B cell (primary cell): ENCODE measurements around the gene ARHGAP26. TPM values are rescaled to one million over a fixed set of nuclear protein-coding genes. Genes with fewer than 3 reads are reported as not detected.

Experiments used
- ATAC-seq: fragments of 200-7000 bp; cut with Tn5 transposase; one replicate; pipeline ENCODE4 v1.10.0; 2021; ENCODE audit warnings: low read depth, mild to moderate bottlenecking, moderate number of reproducible peaks, moderate library complexity
- CTCF ChIA-PET: fragments of 350-600 bp; sonication (Branson Sonifier 250); formaldehyde crosslinking; loops from one replicate; lab custom pipeline; 2021; ENCODE audit warnings: antibody characterized with exemption, inconsistent platforms; lab: Charles Lee
- POLR2A ChIA-PET: fragments of 350-600 bp; sonication (Branson Sonifier 250); formaldehyde crosslinking; loops from one replicate; lab custom pipeline; 2021; ENCODE audit warnings: antibody characterized with exemption; lab: Charles Lee
- DNase-seq: peaks from one replicate; pipeline ENCODE4 v3.0.0; 2013
- H2AFZ ChIP-seq: 2 replicates; pipeline ENCODE4 v1.6.1; 2012; ENCODE audit warnings: mild to moderate bottlenecking, low read depth, low read length; ENCODE audit not compliant: insufficient read depth, poor library complexity, severe bottlenecking
- H3K27ac ChIP-seq, 2 donors: 1 replicate in 1 of 2; 2 replicates in 1 of 2; pipeline ENCODE4 v1.5.1; 2012 to 2013; ENCODE audit warnings: low read length in 2 of 2, mild to moderate bottlenecking in 2 of 2, moderate library complexity in 1 of 2
- H3K27me3 ChIP-seq, 4 experiments: fragments of 200-600 bp in 1 of 4; sonication (generic) in 1 of 4; replicated peaks in 1 of 4; 1 replicate in 2 of 4; 2 replicates in 2 of 4; pipeline versions ENCODE4 v1.6.1 to v1.7.0; 2013 to 2016; ENCODE audit warnings: low read length in 3 of 4, mild to moderate bottlenecking in 2 of 4, mixed read lengths in 1 of 4, moderate library complexity in 1 of 4; ENCODE audit not compliant: insufficient read depth in 4 of 4, control insufficient read depth in 3 of 4; ENCODE audit errors: control extremely low read depth in 1 of 4
- H3K36me3 ChIP-seq, 2 experiments: replicated peaks in 1 of 2; 1 replicate in 1 of 2; 2 replicates in 1 of 2; pipeline versions ENCODE4 v1.6.1 to v1.7.1; 2013; ENCODE audit warnings: low read length in 1 of 2; ENCODE audit not compliant: insufficient read depth in 2 of 2, control insufficient read depth in 1 of 2; ENCODE audit errors: control extremely low read depth in 1 of 2, extremely low read depth in 1 of 2
- H3K4me1 ChIP-seq, 2 donors: fragments of 200-600 bp in 1 of 2; sonication (generic) in 1 of 2; 1 replicate in 1 of 2; 2 replicates in 1 of 2; pipeline versions ENCODE4 v1.5.1 to v1.6.1; 2013 to 2017; ENCODE audit warnings: low read length in 2 of 2; ENCODE audit not compliant: control insufficient read depth in 2 of 2, insufficient read depth in 2 of 2
- H3K4me2 ChIP-seq: replicated peaks from 2 replicates; pipeline ENCODE3; 2012; ENCODE audit warnings: mild to moderate bottlenecking, low read depth, low read length; ENCODE audit not compliant: poor library complexity, severe bottlenecking
- H3K4me3 ChIP-seq, 5 experiments: fragments of 200-600 bp in 1 of 5; sonication (generic) in 1 of 5; 1 replicate in 3 of 5; 2 replicates in 2 of 5; pipeline versions ENCODE4 v1.5.1 to v1.7.0; 2011 to 2016; ENCODE audit warnings: low read length in 4 of 5, mild to moderate bottlenecking in 4 of 5, low read depth in 2 of 5, control low read depth in 1 of 5, moderate library complexity in 1 of 5; ENCODE audit not compliant: insufficient read depth in 1 of 5; ENCODE audit errors: control extremely low read depth in 1 of 5, extremely low read depth in 1 of 5
- H3K79me2 ChIP-seq: fragments of 200-600 bp; sonication (generic); one replicate; pipeline ENCODE4 v1.6.0; 2016; ENCODE audit warnings: low read length; ENCODE audit not compliant: control insufficient read depth, insufficient read depth
- H3K9ac ChIP-seq: fragments of 200-600 bp; sonication (generic); 2 replicates; pipeline ENCODE4 v1.6.1; 2017; ENCODE audit warnings: mild to moderate bottlenecking, low read length, moderate library complexity
- H3K9me3 ChIP-seq, 3 donors: one replicate each; pipeline versions ENCODE4 v1.6.1 to v1.7.1; 2013; ENCODE audit warnings: low read length in 2 of 3; ENCODE audit not compliant: control insufficient read depth in 2 of 3, insufficient read depth in 1 of 3; ENCODE audit errors: control extremely low read depth in 1 of 3
- H4K20me1 ChIP-seq: 2 replicates; pipeline ENCODE4 v1.6.0; 2012; ENCODE audit warnings: mild to moderate bottlenecking, low read length; ENCODE audit not compliant: insufficient read depth, control insufficient read depth, poor library complexity, severe bottlenecking
- H3K27ac Mint-ChIP-seq: one replicate; pipeline ENCODE4 v1.8.0; 2021; ENCODE audit warnings: mixed read lengths
- H3K27me3 Mint-ChIP-seq: one replicate; pipeline ENCODE4 v1.8.0; 2021; ENCODE audit warnings: mixed read lengths
- H3K4me1 Mint-ChIP-seq: one replicate; pipeline ENCODE4 v1.8.0; 2021; ENCODE audit warnings: mixed read lengths
- H3K4me3 Mint-ChIP-seq: one replicate; pipeline ENCODE4 v1.8.0; 2021; ENCODE audit warnings: mixed read lengths
- H3K9me3 Mint-ChIP-seq: one replicate; pipeline ENCODE4 v1.8.0; 2022; ENCODE audit warnings: mixed read lengths; ENCODE audit not compliant: insufficient read depth
- EZH2 ChIP-seq: IDR thresholded peaks from 2 replicates; pipeline ENCODE4 v1.6.1; 2012; ENCODE audit warnings: borderline replicate concordance, low read depth, mild to moderate bottlenecking, moderate library complexity, low read length; ENCODE audit not compliant: insufficient read depth, poor library complexity, severe bottlenecking
- WGBS: methylation state at CpG from one replicate; pipeline ENCODE4 v1.1.5; 2013; ENCODE audit warnings: missing lambda C conversion rate; ENCODE audit not compliant: insufficient coverage; 5-methylcytosine and 5-hydroxymethylcytosine counted together
- intact Hi-C: fragments of 100-400 bp; cut with micrococcal nuclease; formaldehyde crosslinking; loops from one replicate; pipeline ENCODE4 v1.10.0; 2022
- polyA plus RNA-seq: library from polyadenylated mRNA; depleted of rRNA; stranded (reverse); fragments of >200 nt; gene quantifications from 2 replicates; pipeline ENCODE4 v1.2.3, GENCODE V29; 2012
- total RNA-seq, 2 donors: library from RNA; stranded (reverse); fragments of 120-200 nt in 1 of 2; gene quantifications; 1 replicate in 1 of 2; 2 replicates in 1 of 2; pipeline versions ENCODE4 v1.2.3 to v1.2.4, GENCODE V29; 2013 to 2022
- TF ChIP-seq, protein P1 (sequence below): fragments of 200-600 bp; IDR thresholded peaks from one replicate; pipeline ENCODE4 v1.8.0; 2022; ENCODE audit warnings: antibody characterized with exemption, mild to moderate bottlenecking

Gene ARHGAP26
- total and polyA plus RNA-seq, 2 donors (not counting 1 experiment from before 2014, with no cell fraction given) = 1.8 to 22.5 TPM

DNA sequence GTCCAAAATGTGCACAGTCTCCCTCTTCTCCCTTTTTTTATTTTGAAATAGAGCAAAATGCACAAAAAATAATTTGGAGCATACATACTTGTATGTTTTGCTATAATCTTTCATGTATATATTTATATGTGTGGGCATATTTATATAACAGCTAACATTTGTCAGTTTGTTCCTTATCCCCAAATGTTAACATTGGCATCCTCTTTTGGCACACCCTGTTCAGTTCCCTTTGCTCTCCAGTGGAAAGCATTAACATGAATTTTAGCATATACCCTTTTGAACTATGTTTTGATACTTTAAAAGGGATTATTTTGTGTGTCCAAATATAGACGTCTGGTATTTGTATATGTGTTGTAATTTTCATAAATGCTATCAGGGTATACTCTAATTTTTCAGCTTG lies 306.2 kb downstream of the ARHGAP26 start:
- peaks cover 1% of the 10 kb centered on the region for H3K4me1 Mint-ChIP-seq
- Histone ChIP-seq H4K20me1 (no peaks in the 10 kb centered on the region), H3K27me3 (no peaks in the 10 kb centered on the region), H3K36me3 (no peaks in the 10 kb centered on the region), H3K4me3 (no peak overlapping the region), H3K27ac (no peak overlapping the region), H3K79me2 (no peaks in the 10 kb centered on the region), H3K4me2 (no peak overlapping the region), H3K9ac (no peak overlapping the region), H3K9me3 (peaks cover 0 to 4% (median 0%) of the 10 kb centered on the region in 3 donors), H3K4me1 (no peaks in the 10 kb centered on the region), H2AFZ (no peak overlapping the region)
- ChIA-PET CTCF (no interaction called here), POLR2A (no interaction called here)
- intact Hi-C loops = no loop called here
- H3K4me3 Mint-ChIP-seq = no peak overlapping the region
- ATAC-seq (no peak), DNase-seq (no peak)
- peaks cover 4% of the 10 kb centered on the region for H3K9me3 Mint-ChIP-seq
- TF ChIP-seq, protein P1, sequence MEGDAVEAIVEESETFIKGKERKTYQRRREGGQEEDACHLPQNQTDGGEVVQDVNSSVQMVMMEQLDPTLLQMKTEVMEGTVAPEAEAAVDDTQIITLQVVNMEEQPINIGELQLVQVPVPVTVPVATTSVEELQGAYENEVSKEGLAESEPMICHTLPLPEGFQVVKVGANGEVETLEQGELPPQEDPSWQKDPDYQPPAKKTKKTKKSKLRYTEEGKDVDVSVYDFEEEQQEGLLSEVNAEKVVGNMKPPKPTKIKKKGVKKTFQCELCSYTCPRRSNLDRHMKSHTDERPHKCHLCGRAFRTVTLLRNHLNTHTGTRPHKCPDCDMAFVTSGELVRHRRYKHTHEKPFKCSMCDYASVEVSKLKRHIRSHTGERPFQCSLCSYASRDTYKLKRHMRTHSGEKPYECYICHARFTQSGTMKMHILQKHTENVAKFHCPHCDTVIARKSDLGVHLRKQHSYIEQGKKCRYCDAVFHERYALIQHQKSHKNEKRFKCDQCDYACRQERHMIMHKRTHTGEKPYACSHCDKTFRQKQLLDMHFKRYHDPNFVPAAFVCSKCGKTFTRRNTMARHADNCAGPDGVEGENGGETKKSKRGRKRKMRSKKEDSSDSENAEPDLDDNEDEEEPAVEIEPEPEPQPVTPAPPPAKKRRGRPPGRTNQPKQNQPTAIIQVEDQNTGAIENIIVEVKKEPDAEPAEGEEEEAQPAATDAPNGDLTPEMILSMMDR = no peak
- no peak overlapping the region for H3K27ac Mint-ChIP-seq
- WGBS = no CpG with 5 or more reads among the region's 1 CpG
- no peaks in the 10 kb centered on the region for H3K27me3 Mint-ChIP-seq

DNA sequence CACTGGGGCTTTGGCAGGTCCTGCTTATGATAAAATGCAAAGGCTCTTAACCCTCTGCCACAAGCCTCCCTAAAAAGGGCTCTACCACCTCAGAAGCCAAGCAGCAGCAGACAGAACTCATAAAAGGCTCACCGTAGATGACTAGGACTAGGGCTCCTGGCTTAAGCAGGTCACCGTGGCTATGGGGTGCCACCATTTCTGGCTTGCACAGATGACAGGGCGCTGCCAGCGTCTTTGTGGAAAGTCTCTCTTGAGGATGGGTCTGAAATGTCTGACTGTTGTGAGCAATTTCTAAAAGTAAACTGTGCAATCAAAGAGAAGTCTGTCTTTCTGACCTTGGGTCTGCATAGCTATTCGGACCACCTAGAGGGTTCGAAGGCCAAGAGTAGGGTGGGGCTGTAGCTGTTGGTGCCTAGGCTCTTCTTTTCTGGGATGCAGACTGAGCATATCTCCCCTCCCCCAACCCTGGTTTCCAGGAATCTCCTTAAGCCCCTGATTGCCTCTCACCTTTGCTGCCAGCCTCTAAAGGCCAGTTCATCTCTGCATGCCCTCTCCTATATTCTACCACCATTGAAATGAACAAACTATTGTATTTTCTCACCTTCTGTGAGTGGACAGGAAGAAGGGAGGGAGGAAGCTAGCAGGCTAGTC lies 307.4 kb downstream of the ARHGAP26 start:
- Mint-ChIP-seq H3K9me3 (no peaks in the 10 kb centered on the region), H3K27ac (no peak overlapping the region), H3K4me1 (peaks cover 1% of the 10 kb centered on the region), H3K27me3 (no peaks in the 10 kb centered on the region), H3K4me3 (no peak overlapping the region)
- no peak overlapping the region for H3K27ac ChIP-seq
- no peak overlapping the region for H2AFZ ChIP-seq
- TF ChIP-seq, protein P1 = no peak
- TF ChIP-seq EZH2 = no peak
- intact Hi-C loops = no loop called here
- H3K79me2 ChIP-seq = no peaks in the 10 kb centered on the region
- no peak overlapping the region for H3K4me2 ChIP-seq
- no peaks in the 10 kb centered on the region for H3K4me1 ChIP-seq
- no peaks in the 10 kb centered on the region for H3K27me3 ChIP-seq
- H3K4me3 ChIP-seq = no peak overlapping the region
- ATAC-seq = no peak
- H3K9ac ChIP-seq = no peak overlapping the region
- ChIA-PET POLR2A (no interaction called here), CTCF (no interaction called here)
- WGBS = 98% methylated on average over 4 of the region's 6 CpGs
- H3K36me3 ChIP-seq = no peaks in the 10 kb centered on the region
- H3K9me3 ChIP-seq = no peaks in the 10 kb centered on the region
- no peak for DNase-seq
- H4K20me1 ChIP-seq = no peaks in the 10 kb centered on the region
